Neural cell (in vitro differentiated cells): Measurements from ENCODE around the gene ARL15. TPM values are rescaled to one million over a fixed set of nuclear protein-coding genes. Genes with fewer than 3 reads are reported as not detected.

Source experiments
- H2AFZ ChIP-seq: fragments of 200-600, 300-800 bp; sonication (generic), shearing (Covaris generic); 2 replicates; pipeline ENCODE4 v1.6.0; 2014; ENCODE audit warnings: low read depth, mild to moderate bottlenecking, antibody characterized with exemption, low read length, moderate library complexity
- H3F3A ChIP-seq: fragments of 200-600 bp; shearing (Covaris generic); 2 replicates; pipeline ENCODE4 v1.6.1; 2016; ENCODE audit warnings: mild to moderate bottlenecking, moderate library complexity, mixed read lengths, antibody characterized with exemption, low read length; ENCODE audit not compliant: insufficient read depth, poor library complexity, severe bottlenecking
- H3K27ac ChIP-seq: fragments of 200-600, 300-800 bp; sonication (generic), shearing (Covaris generic); 2 replicates; pipeline ENCODE4 v1.5.1; 2014; ENCODE audit warnings: mild to moderate bottlenecking, low read length, moderate library complexity
- H3K27me3 ChIP-seq: fragments of 300-800, 200-600 bp; sonication (generic), shearing (Covaris generic); 2 replicates; pipeline ENCODE4 v1.6.0; 2014; ENCODE audit warnings: mild to moderate bottlenecking, low read depth, low read length, moderate library complexity; ENCODE audit not compliant: insufficient read depth
- H3K36me3 ChIP-seq: fragments of 300-800, 200-600 bp; sonication (generic), shearing (Covaris generic); 2 replicates; pipeline ENCODE4 v1.5.1; 2014; ENCODE audit warnings: mild to moderate bottlenecking, antibody characterized with exemption, low read length, moderate library complexity; ENCODE audit not compliant: insufficient read depth
- H3K4me2 ChIP-seq: fragments of 300-800, 200-600 bp; sonication (generic), shearing (Covaris generic); 2 replicates; pipeline ENCODE4 v1.6.0; 2014; ENCODE audit warnings: mild to moderate bottlenecking, low read length
- H3K4me3 ChIP-seq: fragments of 300-800, 200-600 bp; sonication (generic), shearing (Covaris generic); 2 replicates; pipeline ENCODE4 v1.5.1; 2014; ENCODE audit warnings: mild to moderate bottlenecking, low read length, moderate library complexity
- H3K79me2 ChIP-seq: fragments of 200-600 bp; shearing (Covaris generic); replicated peaks from 2 replicates; pipeline ENCODE4 v1.6.0; 2014; ENCODE audit warnings: mild to moderate bottlenecking, low read length, moderate library complexity; ENCODE audit not compliant: insufficient read depth
- H3K9ac ChIP-seq: fragments of 300-800, 200-600 bp; sonication (generic), shearing (Covaris generic); 2 replicates; pipeline ENCODE4 v1.6.1; 2016; ENCODE audit warnings: mild to moderate bottlenecking, low read length, mixed read lengths
- H3K9me2 ChIP-seq: fragments of 200-600 bp; shearing (Covaris generic); 2 replicates; pipeline ENCODE4 v1.6.1; 2016; ENCODE audit warnings: mild to moderate bottlenecking, low read length, mixed read lengths; ENCODE audit not compliant: insufficient read depth
- H3K9me3 ChIP-seq: fragments of 200-600, 300-800 bp; sonication (generic), shearing (Covaris generic); 2 replicates; pipeline ENCODE4 v1.6.1; 2016; ENCODE audit warnings: mild to moderate bottlenecking, mixed run types, low read length, moderate library complexity, mixed read lengths
- H4K20me1 ChIP-seq: fragments of 200-600 bp; shearing (Covaris generic); 2 replicates; pipeline ENCODE4 v1.6.1; 2016; ENCODE audit warnings: mild to moderate bottlenecking, mixed run types; ENCODE audit not compliant: insufficient read depth
- EP300 ChIP-seq: fragments of 450-650 bp; conservative IDR thresholded peaks from 2 replicates; pipeline ENCODE4 v1.6.1; 2014; ENCODE audit warnings: antibody characterized with exemption, mild to moderate bottlenecking, moderate library complexity; ENCODE audit not compliant: poor library complexity, severe bottlenecking
- EZH2 ChIP-seq: fragments of 200-600, 300-800 bp; shearing (Covaris generic), sonication (generic); IDR thresholded peaks from 2 replicates; pipeline ENCODE4 v1.6.1; 2014; ENCODE audit warnings: antibody characterized with exemption, low read length, borderline replicate concordance, mild to moderate bottlenecking; ENCODE audit not compliant: insufficient read depth, poor library complexity, severe bottlenecking
- MXI1 ChIP-seq: fragments of 450-650 bp; conservative IDR thresholded peaks from 2 replicates; pipeline ENCODE4 v1.6.1; 2014; ENCODE audit warnings: antibody characterized with exemption, mild to moderate bottlenecking; ENCODE audit not compliant: poor library complexity, severe bottlenecking
- POLR2AphosphoS5 ChIP-seq: IDR thresholded peaks from 2 replicates; pipeline ENCODE4 v1.6.1; 2012
- RAD21 ChIP-seq: fragments of 450-650 bp; conservative IDR thresholded peaks from 2 replicates; pipeline ENCODE4 v1.6.1; 2014; ENCODE audit warnings: antibody characterized with exemption, mild to moderate bottlenecking, moderate library complexity
- REST ChIP-seq: IDR thresholded peaks from 2 replicates; pipeline ENCODE4 v1.6.1; 2012; ENCODE audit warnings: borderline replicate concordance
- SMC3 ChIP-seq: fragments of 450-650 bp; conservative IDR thresholded peaks from 2 replicates; pipeline ENCODE4 v1.6.1; 2014; ENCODE audit warnings: antibody characterized with exemption, mild to moderate bottlenecking, moderate library complexity; ENCODE audit not compliant: poor library complexity
- TAF1 ChIP-seq: IDR thresholded peaks from 2 replicates; pipeline ENCODE4 v1.6.1; 2012; ENCODE audit warnings: low read depth
- polyA plus RNA-seq: library from polyadenylated mRNA; depleted of rRNA; stranded (reverse); fragments of >200 nt; gene quantifications from 2 replicates; pipeline ENCODE4 v1.2.3, GENCODE V29; 2014
- TF ChIP-seq, protein P1 (sequence below): fragments of 450-650 bp; IDR thresholded peaks from 2 replicates; pipeline ENCODE4 v1.5.1; 2014; ENCODE audit warnings: antibody characterized with exemption, mild to moderate bottlenecking, moderate library complexity; ENCODE audit not compliant: poor library complexity, severe bottlenecking

The ARL15 gene
- polyA plus RNA-seq, 1 donor from 2014 or later: 51.9 TPM

DNA sequence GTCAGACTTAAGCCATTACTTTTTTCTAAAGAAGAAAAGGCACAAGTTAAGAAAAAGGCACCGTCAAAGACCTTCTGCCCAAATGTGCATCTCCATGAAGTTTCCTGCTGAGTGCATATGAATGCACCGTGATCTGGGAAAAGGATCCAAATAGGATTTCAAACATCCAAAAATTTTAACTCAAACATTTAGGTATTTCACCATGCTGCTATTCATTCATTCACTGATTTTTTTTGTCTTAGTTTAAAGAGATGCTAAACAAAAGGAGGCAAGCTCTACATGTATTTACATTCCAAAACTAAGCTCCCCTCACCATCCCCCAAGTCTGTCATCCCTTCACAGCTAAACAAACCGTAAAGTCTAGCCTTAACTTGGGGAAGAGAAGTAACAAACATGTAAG, 291.9 kb downstream of the ARL15 start:
- Histone ChIP-seq H3K9me2 (no peaks in the 10 kb centered on the region), H3K4me3 (no peak overlapping the region), H3K36me3 (no peaks in the 10 kb centered on the region), H3K4me2 (no peak overlapping the region), H4K20me1 (no peaks in the 10 kb centered on the region), H3F3A (no peaks in the 10 kb centered on the region), H3K79me2 (no peaks in the 10 kb centered on the region), H3K9ac (no peak overlapping the region), H3K9me3 (no peaks in the 10 kb centered on the region), H3K27ac (no peak overlapping the region), H2AFZ (no peak overlapping the region), H3K27me3 (no peaks in the 10 kb centered on the region)
- TF ChIP-seq SMC3 (no peak), TAF1 (no peak), MXI1 (no peak), POLR2AphosphoS5 (no peak), REST (no peak)

GRCh38 chr5:54017580-54017979, 292.8 kb downstream of the ARL15 start:
- Histone ChIP-seq H3K4me3 (no peak overlapping the region), H3K9me3 (no peaks in the 10 kb centered on the region), H3F3A (no peaks in the 10 kb centered on the region), H3K9ac (no peak overlapping the region), H3K27me3 (no peaks in the 10 kb centered on the region), H3K36me3 (no peaks in the 10 kb centered on the region), H3K79me2 (no peaks in the 10 kb centered on the region), H4K20me1 (no peaks in the 10 kb centered on the region), H3K9me2 (no peaks in the 10 kb centered on the region), H2AFZ (no peak overlapping the region), H3K4me2 (no peak overlapping the region), H3K27ac (no peak overlapping the region)
- TF ChIP-seq TAF1: no peak
- no peak for TF ChIP-seq RAD21
- TF ChIP-seq, protein P1, sequence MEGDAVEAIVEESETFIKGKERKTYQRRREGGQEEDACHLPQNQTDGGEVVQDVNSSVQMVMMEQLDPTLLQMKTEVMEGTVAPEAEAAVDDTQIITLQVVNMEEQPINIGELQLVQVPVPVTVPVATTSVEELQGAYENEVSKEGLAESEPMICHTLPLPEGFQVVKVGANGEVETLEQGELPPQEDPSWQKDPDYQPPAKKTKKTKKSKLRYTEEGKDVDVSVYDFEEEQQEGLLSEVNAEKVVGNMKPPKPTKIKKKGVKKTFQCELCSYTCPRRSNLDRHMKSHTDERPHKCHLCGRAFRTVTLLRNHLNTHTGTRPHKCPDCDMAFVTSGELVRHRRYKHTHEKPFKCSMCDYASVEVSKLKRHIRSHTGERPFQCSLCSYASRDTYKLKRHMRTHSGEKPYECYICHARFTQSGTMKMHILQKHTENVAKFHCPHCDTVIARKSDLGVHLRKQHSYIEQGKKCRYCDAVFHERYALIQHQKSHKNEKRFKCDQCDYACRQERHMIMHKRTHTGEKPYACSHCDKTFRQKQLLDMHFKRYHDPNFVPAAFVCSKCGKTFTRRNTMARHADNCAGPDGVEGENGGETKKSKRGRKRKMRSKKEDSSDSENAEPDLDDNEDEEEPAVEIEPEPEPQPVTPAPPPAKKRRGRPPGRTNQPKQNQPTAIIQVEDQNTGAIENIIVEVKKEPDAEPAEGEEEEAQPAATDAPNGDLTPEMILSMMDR: no peak
- TF ChIP-seq MXI1: no peak
- no peak for TF ChIP-seq EZH2
- TF ChIP-seq POLR2AphosphoS5: no peak
- TF ChIP-seq REST: no peak
- no peak for TF ChIP-seq EP300
- no peak for TF ChIP-seq SMC3
